B cell (primary cell): ENCODE measurements around the gene MEGF11. TPM values are rescaled to one million over a fixed set of nuclear protein-coding genes. Genes with fewer than 3 reads are reported as not detected.

ENCODE experiments used
- ATAC-seq: fragments of 200-7000 bp; cut with Tn5 transposase; one replicate; pipeline ENCODE4 v1.10.0; 2021; ENCODE audit warnings: low read depth, mild to moderate bottlenecking, moderate number of reproducible peaks, moderate library complexity
- CTCF ChIA-PET: fragments of 350-600 bp; sonication (Branson Sonifier 250); formaldehyde crosslinking; loops from one replicate; lab custom pipeline; 2021; ENCODE audit warnings: antibody characterized with exemption, inconsistent platforms; lab: Charles Lee
- POLR2A ChIA-PET: fragments of 350-600 bp; sonication (Branson Sonifier 250); formaldehyde crosslinking; loops from one replicate; lab custom pipeline; 2021; ENCODE audit warnings: antibody characterized with exemption; lab: Charles Lee
- DNase-seq: peaks from one replicate; pipeline ENCODE4 v3.0.0; 2013
- H2AFZ ChIP-seq: 2 replicates; pipeline ENCODE4 v1.6.1; 2012; ENCODE audit warnings: mild to moderate bottlenecking, low read depth, low read length; ENCODE audit not compliant: insufficient read depth, poor library complexity, severe bottlenecking
- H3K27ac ChIP-seq, 2 donors: 1 replicate in 1 of 2; 2 replicates in 1 of 2; pipeline ENCODE4 v1.5.1; 2012 to 2013; ENCODE audit warnings: low read length in 2 of 2, mild to moderate bottlenecking in 2 of 2, moderate library complexity in 1 of 2
- H3K27me3 ChIP-seq, 4 experiments: fragments of 200-600 bp in 1 of 4; sonication (generic) in 1 of 4; replicated peaks in 1 of 4; 1 replicate in 2 of 4; 2 replicates in 2 of 4; pipeline versions ENCODE4 v1.6.1 to v1.7.0; 2013 to 2016; ENCODE audit warnings: low read length in 3 of 4, mild to moderate bottlenecking in 2 of 4, mixed read lengths in 1 of 4, moderate library complexity in 1 of 4; ENCODE audit not compliant: insufficient read depth in 4 of 4, control insufficient read depth in 3 of 4; ENCODE audit errors: control extremely low read depth in 1 of 4
- H3K36me3 ChIP-seq, 2 experiments: replicated peaks in 1 of 2; 1 replicate in 1 of 2; 2 replicates in 1 of 2; pipeline versions ENCODE4 v1.6.1 to v1.7.1; 2013; ENCODE audit warnings: low read length in 1 of 2; ENCODE audit not compliant: insufficient read depth in 2 of 2, control insufficient read depth in 1 of 2; ENCODE audit errors: control extremely low read depth in 1 of 2, extremely low read depth in 1 of 2
- H3K4me1 ChIP-seq, 2 donors: fragments of 200-600 bp in 1 of 2; sonication (generic) in 1 of 2; 1 replicate in 1 of 2; 2 replicates in 1 of 2; pipeline versions ENCODE4 v1.5.1 to v1.6.1; 2013 to 2017; ENCODE audit warnings: low read length in 2 of 2; ENCODE audit not compliant: control insufficient read depth in 2 of 2, insufficient read depth in 2 of 2
- H3K4me2 ChIP-seq: replicated peaks from 2 replicates; pipeline ENCODE3; 2012; ENCODE audit warnings: mild to moderate bottlenecking, low read depth, low read length; ENCODE audit not compliant: poor library complexity, severe bottlenecking
- H3K4me3 ChIP-seq, 5 experiments: fragments of 200-600 bp in 1 of 5; sonication (generic) in 1 of 5; 1 replicate in 3 of 5; 2 replicates in 2 of 5; pipeline versions ENCODE4 v1.5.1 to v1.7.0; 2011 to 2016; ENCODE audit warnings: low read length in 4 of 5, mild to moderate bottlenecking in 4 of 5, low read depth in 2 of 5, control low read depth in 1 of 5, moderate library complexity in 1 of 5; ENCODE audit not compliant: insufficient read depth in 1 of 5; ENCODE audit errors: control extremely low read depth in 1 of 5, extremely low read depth in 1 of 5
- H3K79me2 ChIP-seq: fragments of 200-600 bp; sonication (generic); one replicate; pipeline ENCODE4 v1.6.0; 2016; ENCODE audit warnings: low read length; ENCODE audit not compliant: control insufficient read depth, insufficient read depth
- H3K9ac ChIP-seq: fragments of 200-600 bp; sonication (generic); 2 replicates; pipeline ENCODE4 v1.6.1; 2017; ENCODE audit warnings: mild to moderate bottlenecking, low read length, moderate library complexity
- H3K9me3 ChIP-seq, 3 donors: one replicate each; pipeline versions ENCODE4 v1.6.1 to v1.7.1; 2013; ENCODE audit warnings: low read length in 2 of 3; ENCODE audit not compliant: control insufficient read depth in 2 of 3, insufficient read depth in 1 of 3; ENCODE audit errors: control extremely low read depth in 1 of 3
- H4K20me1 ChIP-seq: 2 replicates; pipeline ENCODE4 v1.6.0; 2012; ENCODE audit warnings: mild to moderate bottlenecking, low read length; ENCODE audit not compliant: insufficient read depth, control insufficient read depth, poor library complexity, severe bottlenecking
- H3K27ac Mint-ChIP-seq: one replicate; pipeline ENCODE4 v1.8.0; 2021; ENCODE audit warnings: mixed read lengths
- H3K27me3 Mint-ChIP-seq: one replicate; pipeline ENCODE4 v1.8.0; 2021; ENCODE audit warnings: mixed read lengths
- H3K4me1 Mint-ChIP-seq: one replicate; pipeline ENCODE4 v1.8.0; 2021; ENCODE audit warnings: mixed read lengths
- H3K4me3 Mint-ChIP-seq: one replicate; pipeline ENCODE4 v1.8.0; 2021; ENCODE audit warnings: mixed read lengths
- H3K9me3 Mint-ChIP-seq: one replicate; pipeline ENCODE4 v1.8.0; 2022; ENCODE audit warnings: mixed read lengths; ENCODE audit not compliant: insufficient read depth
- EZH2 ChIP-seq: IDR thresholded peaks from 2 replicates; pipeline ENCODE4 v1.6.1; 2012; ENCODE audit warnings: borderline replicate concordance, low read depth, mild to moderate bottlenecking, moderate library complexity, low read length; ENCODE audit not compliant: insufficient read depth, poor library complexity, severe bottlenecking
- WGBS: methylation state at CpG from one replicate; pipeline ENCODE4 v1.1.5; 2013; ENCODE audit warnings: missing lambda C conversion rate; ENCODE audit not compliant: insufficient coverage; 5-methylcytosine and 5-hydroxymethylcytosine counted together
- intact Hi-C: fragments of 100-400 bp; cut with micrococcal nuclease; formaldehyde crosslinking; loops from one replicate; pipeline ENCODE4 v1.10.0; 2022
- polyA plus RNA-seq: library from polyadenylated mRNA; depleted of rRNA; stranded (reverse); fragments of >200 nt; gene quantifications from 2 replicates; pipeline ENCODE4 v1.2.3, GENCODE V29; 2012
- total RNA-seq, 2 donors: library from RNA; stranded (reverse); fragments of 120-200 nt in 1 of 2; gene quantifications; 1 replicate in 1 of 2; 2 replicates in 1 of 2; pipeline versions ENCODE4 v1.2.3 to v1.2.4, GENCODE V29; 2013 to 2022
- TF ChIP-seq, protein P1 (sequence below): fragments of 200-600 bp; IDR thresholded peaks from one replicate; pipeline ENCODE4 v1.8.0; 2022; ENCODE audit warnings: antibody characterized with exemption, mild to moderate bottlenecking

The MEGF11 gene
- total and polyA plus RNA-seq, 2 donors (not counting 1 experiment from before 2014, with no cell fraction given), result 0.04 to 0.34 TPM

DNA sequence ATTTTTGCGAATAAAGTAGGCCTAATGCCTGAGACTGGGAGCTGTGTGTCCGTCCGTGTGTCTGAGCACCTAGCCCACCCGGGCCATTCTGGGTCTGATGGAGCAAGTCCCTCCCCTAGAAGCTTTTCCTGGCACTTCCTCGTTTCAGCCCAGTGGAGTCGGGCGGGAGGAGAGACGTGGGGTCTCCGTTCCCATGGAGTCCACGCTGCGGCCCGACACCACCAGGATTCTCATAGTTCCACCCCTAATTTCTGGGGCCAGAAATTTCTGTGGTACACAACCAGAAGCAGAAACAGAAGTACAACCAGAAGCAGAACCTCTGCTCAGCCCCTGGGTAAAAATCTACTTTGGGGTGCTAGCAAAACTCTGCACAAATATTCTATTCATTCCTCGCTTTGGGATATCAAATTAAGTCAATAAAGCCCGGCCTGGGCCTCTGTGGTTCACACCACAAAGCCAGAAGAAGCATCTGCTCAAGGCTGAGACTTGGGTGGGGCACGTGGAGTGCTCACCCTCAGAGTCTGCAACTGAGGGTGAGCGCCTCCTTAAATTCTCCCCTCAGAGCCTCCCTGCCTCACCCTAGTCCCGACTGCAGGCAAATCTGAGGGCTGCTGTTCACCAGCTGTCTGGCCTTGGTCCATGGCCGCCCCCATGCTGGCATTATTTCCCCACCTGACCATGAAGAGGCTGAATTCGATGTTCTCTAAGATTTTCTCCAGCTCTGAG is 1.6 kb upstream of the MEGF11 start:
- no peak overlapping the region for H2AFZ ChIP-seq
- no peak overlapping the region for H3K4me2 ChIP-seq
- POLR2A ChIA-PET, result no interaction called here
- peaks cover 0 to 65% (median 34%) of the 10 kb centered on the region in 4 experiments for H3K27me3 ChIP-seq
- TF ChIP-seq EZH2, result no peak
- TF ChIP-seq, protein P1, sequence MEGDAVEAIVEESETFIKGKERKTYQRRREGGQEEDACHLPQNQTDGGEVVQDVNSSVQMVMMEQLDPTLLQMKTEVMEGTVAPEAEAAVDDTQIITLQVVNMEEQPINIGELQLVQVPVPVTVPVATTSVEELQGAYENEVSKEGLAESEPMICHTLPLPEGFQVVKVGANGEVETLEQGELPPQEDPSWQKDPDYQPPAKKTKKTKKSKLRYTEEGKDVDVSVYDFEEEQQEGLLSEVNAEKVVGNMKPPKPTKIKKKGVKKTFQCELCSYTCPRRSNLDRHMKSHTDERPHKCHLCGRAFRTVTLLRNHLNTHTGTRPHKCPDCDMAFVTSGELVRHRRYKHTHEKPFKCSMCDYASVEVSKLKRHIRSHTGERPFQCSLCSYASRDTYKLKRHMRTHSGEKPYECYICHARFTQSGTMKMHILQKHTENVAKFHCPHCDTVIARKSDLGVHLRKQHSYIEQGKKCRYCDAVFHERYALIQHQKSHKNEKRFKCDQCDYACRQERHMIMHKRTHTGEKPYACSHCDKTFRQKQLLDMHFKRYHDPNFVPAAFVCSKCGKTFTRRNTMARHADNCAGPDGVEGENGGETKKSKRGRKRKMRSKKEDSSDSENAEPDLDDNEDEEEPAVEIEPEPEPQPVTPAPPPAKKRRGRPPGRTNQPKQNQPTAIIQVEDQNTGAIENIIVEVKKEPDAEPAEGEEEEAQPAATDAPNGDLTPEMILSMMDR, result no peak
- peaks cover 27% of the 10 kb centered on the region for H3K4me1 Mint-ChIP-seq
- no peak for ATAC-seq
- H3K9ac ChIP-seq, result no peak overlapping the region
- H3K9me3 ChIP-seq, result peaks cover 0 to 10% (median 0%) of the 10 kb centered on the region in 3 donors
- H3K4me1 ChIP-seq, result peaks cover 32 to 33% of the 10 kb centered on the region in 2 donors
- H3K36me3 ChIP-seq, result no peaks in the 10 kb centered on the region
- intact Hi-C loops, result no loop called here
- H3K4me3 Mint-ChIP-seq, result peak overlapping the region; percentile 84
- no peak overlapping the region for H3K27ac ChIP-seq
- H3K27me3 Mint-ChIP-seq, result peaks cover 52% of the 10 kb centered on the region
- no peaks in the 10 kb centered on the region for H3K9me3 Mint-ChIP-seq
- DNase-seq, result peak; percentile 15
- H4K20me1 ChIP-seq, result no peaks in the 10 kb centered on the region
- no peaks in the 10 kb centered on the region for H3K79me2 ChIP-seq
- no peak overlapping the region for H3K4me3 ChIP-seq
- no peak overlapping the region for H3K27ac Mint-ChIP-seq
- WGBS, result 34% methylated on average over 12 of the region's 19 CpGs
- CTCF ChIA-PET, result no interaction called here
